NCI-H2029 (cell line): ENCODE results near the gene ANTXR1.
"Not testable (repeated sequence)": the region's sequence is repeated elsewhere in the genome, so short reads cannot be mapped to it uniquely, and the experiment has no call there.

Experiments used
- DNase-seq: peaks from one replicate; lab custom pipeline; 2025; lab: John Stamatoyannopoulos, UW

Gene ANTXR1

GRCh38 chr2:69237070-69237670 is 224.2 kb downstream of the ANTXR1 start:
- DNase-seq: no peak

- DNase-seq: no peak
Measured at GRCh38 chr2:69238449-69239031, 225.6 kb downstream of the ANTXR1 start.

- peak; percentile 16 for DNase-seq
Measured at GRCh38 chr2:69241093-69241492, 228.1 kb downstream of the ANTXR1 start.

GRCh38 chr2:69241664-69242514 is 228.9 kb downstream of the ANTXR1 start:
- no peak for DNase-seq

GRCh38 chr2:69242651-69243051 is 229.7 kb downstream of the ANTXR1 start:
- no peak for DNase-seq

GRCh38 chr2:69243652-69244051 is 230.7 kb downstream of the ANTXR1 start:
- no peak for DNase-seq

GRCh38 chr2:69244882-69245281 is 231.9 kb downstream of the ANTXR1 start:
- no peak for DNase-seq

GRCh38 chr2:69247583-69247982 is 234.6 kb downstream of the ANTXR1 start:
- no peak for DNase-seq

- DNase-seq: no peak
Measured at GRCh38 chr2:69248232-69248631, 235.3 kb downstream of the ANTXR1 start.

GRCh38 chr2:69250981-69251380 is 238.0 kb downstream of the ANTXR1 start:
- DNase-seq: no peak

- DNase-seq: no peak
Measured at GRCh38 chr2:69251943-69252342, 239.0 kb downstream of the ANTXR1 start.

GRCh38 chr2:69253112-69253511 is 240.1 kb downstream of the ANTXR1 start:
- no peak for DNase-seq

- no peak for DNase-seq
Measured at GRCh38 chr2:69253611-69254301, 240.8 kb downstream of the ANTXR1 start.

- DNase-seq: no peak
Measured at GRCh38 chr2:69255760-69256159, 242.8 kb downstream of the ANTXR1 start.

- not testable (repeated sequence) for DNase-seq
Measured at GRCh38 chr2:69259994-69260591, 247.1 kb downstream of the ANTXR1 start.

GRCh38 chr2:69260666-69261065 is 247.7 kb downstream of the ANTXR1 start:
- no peak for DNase-seq

- no peak for DNase-seq
Measured at GRCh38 chr2:69269330-69269729, 256.4 kb downstream of the ANTXR1 start.

GRCh38 chr2:69271831-69272257 is 258.9 kb downstream of the ANTXR1 start:
- DNase-seq: no peak

- no peak for DNase-seq
Measured at GRCh38 chr2:69272803-69273471, 260.0 kb downstream of the ANTXR1 start.

- no peak for DNase-seq
Measured at GRCh38 chr2:69275490-69275889, 262.5 kb downstream of the ANTXR1 start.

GRCh38 chr2:69278366-69278765 is 265.4 kb downstream of the ANTXR1 start:
- DNase-seq: peak; percentile 32

- DNase-seq: no peak
Measured at GRCh38 chr2:69279211-69279610, 266.2 kb downstream of the ANTXR1 start.
